Measurements from ENCODE around the gene PKN1. TPM values are rescaled to one million over a fixed set of nuclear protein-coding genes. Genes with fewer than 3 reads are reported as not detected.

Gene PKN1
- total and polyA plus RNA-seq, 2 donors (not counting 1 experiment from before 2014, with no cell fraction given): 114 to 171 TPM

GRCh38 chr19:14427461-14427860 is 5.6 kb upstream of the PKN1 start:
- no peak overlapping the region for H3K9ac ChIP-seq (ENCODE audit: low read length)
- no peaks in the 10 kb centered on the region for H4K20me1 ChIP-seq (ENCODE audit: control insufficient read depth, insufficient read depth, low read length, poor library complexity, severe bottlenecking)
- Mint-ChIP-seq H3K4me1 (peaks cover 13% of the 10 kb centered on the region), H3K27me3 (no peaks in the 10 kb centered on the region), H3K4me3 (no peak overlapping the region), H3K9me3 (ENCODE audit: insufficient read depth) (no peaks in the 10 kb centered on the region), H3K27ac (no peak overlapping the region)
- WGBS (ENCODE audit: insufficient coverage): 100% methylated on average over 1 of the region's 2 CpGs
- CTCF ChIA-PET: interaction anchor here (1.2 kb wide), 1 partner anchor 66 kb away, joined by 3 read pairs; no protein-coding TSS in a partner anchor
- no peak overlapping the region for H3K4me3 ChIP-seq (ENCODE audit: control extremely low read depth in 1 of 5, extremely low read depth in 1 of 5, insufficient read depth in 1 of 5, low read depth in 2 of 5, low read length in 4 of 5)
- peaks cover 0 to 3% (median 0%) of the 10 kb centered on the region in 4 experiments for H3K27me3 ChIP-seq (replicated peaks in 1 of 4; ENCODE audit: control extremely low read depth in 1 of 4, control insufficient read depth in 3 of 4, insufficient read depth in 4 of 4, low read length in 3 of 4)
- no peak overlapping the region for H3K27ac ChIP-seq (ENCODE audit: low read length in 2 of 2)
- no peak for TF ChIP-seq EZH2 (IDR thresholded peaks at IDR 0.05; ENCODE audit: borderline replicate concordance, insufficient read depth, low read depth, low read length, poor library complexity, severe bottlenecking)
- TF ChIP-seq CTCF (IDR thresholded peaks at IDR 0.05): no peak
- no peak overlapping the region for H3K4me2 ChIP-seq (replicated peaks; ENCODE audit: low read depth, low read length, poor library complexity, severe bottlenecking)
- intact Hi-C loops (cut with micrococcal nuclease): no loop called here
- POLR2A ChIA-PET: no interaction called here
- H2AFZ ChIP-seq (ENCODE audit: insufficient read depth, low read depth, low read length, poor library complexity, severe bottlenecking): no peak overlapping the region
- ATAC-seq (ENCODE audit: low read depth): no peak
- peaks cover 0 to 3% (median 0%) of the 10 kb centered on the region in 3 donors for H3K9me3 ChIP-seq (ENCODE audit: control extremely low read depth in 1 of 3, control insufficient read depth in 2 of 3, insufficient read depth in 1 of 3, low read length in 2 of 3)
- H3K4me1 ChIP-seq (ENCODE audit: control insufficient read depth in 2 of 2, insufficient read depth in 2 of 2, low read length in 2 of 2): peaks cover 5 to 10% of the 10 kb centered on the region in 2 donors
- H3K36me3 ChIP-seq (replicated peaks in 1 of 2; ENCODE audit: control extremely low read depth in 1 of 2, control insufficient read depth in 1 of 2, extremely low read depth in 1 of 2, insufficient read depth in 2 of 2, low read length in 1 of 2): no peaks in the 10 kb centered on the region
- DNase-seq: no peak
- no peaks in the 10 kb centered on the region for H3K79me2 ChIP-seq (ENCODE audit: control insufficient read depth, insufficient read depth, low read length)

GRCh38 chr19:14428882-14429416 is 4.2 kb upstream of the PKN1 start:
- ChIA-PET POLR2A (no interaction called here), CTCF (interaction anchor here (1.0 to 2.1 kb wide), 4 partner anchors 22 to 80 kb away, joined by 3 to 10 read pairs (median 4); no protein-coding TSS in a partner anchor)
- Histone ChIP-seq H3K4me2 (replicated peaks; ENCODE audit: low read depth, low read length, poor library complexity, severe bottlenecking) (no peak overlapping the region), H3K27ac (ENCODE audit: low read length in 2 of 2) (no peak overlapping the region), H3K79me2 (ENCODE audit: control insufficient read depth, insufficient read depth, low read length) (peaks cover 9% of the 10 kb centered on the region), H3K4me1 (ENCODE audit: control insufficient read depth in 2 of 2, insufficient read depth in 2 of 2, low read length in 2 of 2) (peaks cover 10 to 19% of the 10 kb centered on the region in 2 donors), H3K4me3 (ENCODE audit: control extremely low read depth in 1 of 5, extremely low read depth in 1 of 5, insufficient read depth in 1 of 5, low read depth in 2 of 5, low read length in 4 of 5) (no peak overlapping the region), H3K36me3 (replicated peaks in 1 of 2; ENCODE audit: control extremely low read depth in 1 of 2, control insufficient read depth in 1 of 2, extremely low read depth in 1 of 2, insufficient read depth in 2 of 2, low read length in 1 of 2) (no peaks in the 10 kb centered on the region), H3K9ac (ENCODE audit: low read length) (no peak overlapping the region), H3K9me3 (ENCODE audit: control extremely low read depth in 1 of 3, control insufficient read depth in 2 of 3, insufficient read depth in 1 of 3, low read length in 2 of 3) (peaks cover 0 to 3% (median 0%) of the 10 kb centered on the region in 3 donors), H4K20me1 (ENCODE audit: control insufficient read depth, insufficient read depth, low read length, poor library complexity, severe bottlenecking) (no peaks in the 10 kb centered on the region), H2AFZ (ENCODE audit: insufficient read depth, low read depth, low read length, poor library complexity, severe bottlenecking) (no peak overlapping the region), H3K27me3 (replicated peaks in 1 of 4; ENCODE audit: control extremely low read depth in 1 of 4, control insufficient read depth in 3 of 4, insufficient read depth in 4 of 4, low read length in 3 of 4) (peaks cover 0 to 3% (median 0%) of the 10 kb centered on the region in 4 experiments)
- H3K27me3 Mint-ChIP-seq: no peaks in the 10 kb centered on the region
- DNase-seq (no peak), ATAC-seq (ENCODE audit: low read depth) (no peak)
- H3K4me3 Mint-ChIP-seq: no peak overlapping the region
- H3K27ac Mint-ChIP-seq: no peak overlapping the region
- no peaks in the 10 kb centered on the region for H3K9me3 Mint-ChIP-seq (ENCODE audit: insufficient read depth)
- WGBS (ENCODE audit: insufficient coverage): 100% methylated on average over 1 of the region's 4 CpGs
- H3K4me1 Mint-ChIP-seq: peaks cover 17% of the 10 kb centered on the region
- intact Hi-C loops (cut with micrococcal nuclease): no loop called here
- TF ChIP-seq EZH2 (IDR thresholded peaks at IDR 0.05; ENCODE audit: borderline replicate concordance, insufficient read depth, low read depth, low read length, poor library complexity, severe bottlenecking): no peak
- TF ChIP-seq CTCF (IDR thresholded peaks at IDR 0.05): no peak

Data from B cell (primary cell).